HepG2 (cell line): ENCODE results near the gene ATAD2B. TPM values are rescaled to one million over a fixed set of nuclear protein-coding genes. Genes with fewer than 3 reads are reported as not detected.

Source experiments
- BHLHE40 ChIP-seq: IDR thresholded peaks from 2 replicates; pipeline ENCODE4 v1.6.1; 2011; ENCODE audit warnings: low read length, improper control_type of control experiment
- BRD4 ChIP-seq: sonication (generic); formaldehyde crosslinking; IDR thresholded peaks from 2 replicates; pipeline ENCODE4 v1.4.0; 2020; ENCODE audit warnings: missing genetic modification reagents
- DRAP1 ChIP-seq: IDR thresholded peaks from 2 replicates; pipeline ENCODE4 v1.6.1; 2016; ENCODE audit warnings: missing genetic modification reagents, missing compliant biosample characterization
- E2F2 ChIP-seq: sonication (generic); formaldehyde crosslinking; IDR thresholded peaks from 2 replicates; pipeline ENCODE4 v1.4.0; 2020; ENCODE audit warnings: missing genetic modification reagents, borderline replicate concordance
- ELF3 ChIP-seq: IDR thresholded peaks from 2 replicates; pipeline ENCODE4 v1.6.1; 2016; ENCODE audit warnings: missing genetic modification reagents, missing compliant biosample characterization
- HMG20B ChIP-seq: conservative IDR thresholded peaks from 2 replicates; pipeline ENCODE4 v1.6.1; 2016; ENCODE audit warnings: missing genetic modification reagents, missing compliant biosample characterization
- HOXA3 ChIP-seq: sonication (generic); formaldehyde crosslinking; IDR thresholded peaks from 2 replicates; pipeline ENCODE4 v1.5.0; 2020; ENCODE audit warnings: missing genetic modification reagents
- IKZF5 ChIP-seq: IDR thresholded peaks from 2 replicates; pipeline ENCODE4 v1.6.1; 2018; ENCODE audit warnings: missing genetic modification reagents, mild to moderate bottlenecking, missing compliant biosample characterization
- KLF13 ChIP-seq: sonication (generic); formaldehyde crosslinking; IDR thresholded peaks from 2 replicates; pipeline ENCODE4 v1.4.0; 2020; ENCODE audit warnings: mild to moderate bottlenecking, missing genetic modification reagents
- MED1 ChIP-seq: sonication (generic); formaldehyde crosslinking; IDR thresholded peaks from 2 replicates; pipeline ENCODE4 v1.4.0; 2020; ENCODE audit warnings: missing genetic modification reagents
- MTF2 ChIP-seq: sonication (generic); formaldehyde crosslinking; IDR thresholded peaks from 2 replicates; pipeline ENCODE4 v1.5.0; 2020; ENCODE audit warnings: missing genetic modification reagents, borderline replicate concordance
- NAIF1 ChIP-seq: sonication (generic); formaldehyde crosslinking; IDR thresholded peaks from 2 replicates; pipeline ENCODE4 v1.5.0; 2020; ENCODE audit warnings: mild to moderate bottlenecking, missing genetic modification reagents, borderline replicate concordance
- NFE2 ChIP-seq: sonication (generic); formaldehyde crosslinking; IDR thresholded peaks from 2 replicates; pipeline ENCODE4 v1.4.0; 2020; ENCODE audit warnings: missing genetic modification reagents
- RBM39 ChIP-seq: fragments of 200-400 bp; formaldehyde crosslinking; IDR thresholded peaks from one replicate; pipeline ENCODE4 v1.6.1; 2018; ENCODE audit warnings: antibody characterized with exemption, mild to moderate bottlenecking, low read depth, low read length; ENCODE audit not compliant: poor library complexity, severe bottlenecking
- SAP130 ChIP-seq: IDR thresholded peaks from 2 replicates; pipeline ENCODE4 v1.6.1; 2016; ENCODE audit warnings: low read depth
- SIN3A ChIP-seq: IDR thresholded peaks from 2 replicates; pipeline ENCODE4 v1.6.1; 2011; ENCODE audit warnings: low read depth, mild to moderate bottlenecking, control low read depth, low read length, borderline replicate concordance
- SIN3B ChIP-seq: fragments of 150-350 bp; IDR thresholded peaks from 2 replicates; pipeline ENCODE4 v1.6.1; 2014; ENCODE audit warnings: low read length
- SYNCRIP ChIP-seq: fragments of 200-400 bp; formaldehyde crosslinking; IDR thresholded peaks from 2 replicates; pipeline ENCODE4 v1.6.1; 2018; ENCODE audit warnings: mild to moderate bottlenecking, low read depth, low read length; ENCODE audit not compliant: insufficient read depth
- THAP8 ChIP-seq: sonication (generic); formaldehyde crosslinking; IDR thresholded peaks from 2 replicates; pipeline ENCODE4 v1.5.1; 2020; ENCODE audit warnings: missing genetic modification reagents, mild to moderate bottlenecking, borderline replicate concordance
- ZNF251 ChIP-seq: sonication (generic); formaldehyde crosslinking; IDR thresholded peaks from 2 replicates; pipeline ENCODE4 v1.9.0; 2021; ENCODE audit warnings: mild to moderate bottlenecking, missing genetic modification reagents
- ZNF256 ChIP-seq: sonication (generic); formaldehyde crosslinking; conservative IDR thresholded peaks from 2 replicates; pipeline ENCODE4 v1.4.0; 2020; ENCODE audit warnings: missing genetic modification reagents
- ZNF451 ChIP-seq: sonication (generic); formaldehyde crosslinking; IDR thresholded peaks from 2 replicates; pipeline ENCODE4 v1.5.0; 2020; ENCODE audit warnings: mild to moderate bottlenecking, missing genetic modification reagents
- ZNF484 ChIP-seq: sonication (generic); formaldehyde crosslinking; IDR thresholded peaks from 2 replicates; pipeline ENCODE4 v1.5.1; 2020; ENCODE audit warnings: mild to moderate bottlenecking, low read depth, missing genetic modification reagents, borderline replicate concordance
- ZNF746 ChIP-seq: sonication (generic); formaldehyde crosslinking; IDR thresholded peaks from 2 replicates; pipeline ENCODE4 v1.8.0; 2022; ENCODE audit warnings: mild to moderate bottlenecking, missing genetic modification reagents
- ZNF766 ChIP-seq: sonication (generic); formaldehyde crosslinking; IDR thresholded peaks from 2 replicates; pipeline ENCODE4 v1.5.0; 2020; ENCODE audit warnings: missing genetic modification reagents, borderline replicate concordance
- ZNF788 ChIP-seq: sonication (generic); formaldehyde crosslinking; IDR thresholded peaks from 2 replicates; pipeline ENCODE4 v1.5.0; 2020; ENCODE audit warnings: mild to moderate bottlenecking, missing genetic modification reagents, borderline replicate concordance
- ZNF790 ChIP-seq: sonication (generic); formaldehyde crosslinking; IDR thresholded peaks from 2 replicates; pipeline ENCODE4 v1.8.0; 2022; ENCODE audit warnings: missing genetic modification reagents, mild to moderate bottlenecking, borderline replicate concordance
- ZNF883 ChIP-seq: sonication (generic); formaldehyde crosslinking; IDR thresholded peaks from 2 replicates; pipeline ENCODE4 v1.5.1; 2020; ENCODE audit warnings: mild to moderate bottlenecking, missing genetic modification reagents; ENCODE audit errors: not compliant biosample characterization
- polyA plus RNA-seq, 8 experiments: library from polyadenylated mRNA; depleted of rRNA in 3 of 8; stranded (reverse) in 7 of 8; unstranded in 1 of 8; fragments of >200 nt; fragmentation: Illumina TruSeq in 4 of 8; extraction: Trizol in 4 of 8; gene quantifications; 2 replicates each; pipeline versions ENCODE4 v1.2.1 to v1.2.3, GENCODE V29; 2011 to 2016; ENCODE audit warnings: low read depth in 4 of 8, missing spikeins in 1 of 8, mixed read lengths in 1 of 8; ENCODE audit not compliant: insufficient read depth in 1 of 8
- total RNA-seq, 5 experiments: library from RNA; depleted of rRNA; stranded (reverse); fragments of >200 nt; fragmentation: Illumina TruSeq; extraction: Trizol; gene quantifications; 2 replicates each; pipeline ENCODE4 v1.2.3, GENCODE V29; 2016; ENCODE audit warnings: low read depth in 1 of 5

ATAD2B gene
- total and polyA plus RNA-seq, 2 of the 13 experiments (the other 11 are each of a cell fraction or from before 2014, with no cell fraction given) = 5.3 to 22.2 TPM

GRCh38 chr2:23939987-23940717 is 13.2 kb upstream of the ATAD2B start, which contains the start of gene UBXN2A (continued):
- TF ChIP-seq ZNF790 (CRISPR knock-in tag) (peak; percentile 69; the same call in 1 of the 2 replicates), ZNF256 (CRISPR knock-in tag) (no peak), ZNF451 (CRISPR knock-in tag) (peak; percentile 34; the same call in 1 of the 2 replicates), SIN3A (peak; percentile 61; the same call in 1 of the 2 replicates), SIN3B (peak; percentile 67; the same call in 1 of the 2 replicates), SAP130 (CRISPR knock-in tag) (peak; percentile 70), ZNF484 (CRISPR knock-in tag) (peak; percentile 32; the same call in 1 of the 2 replicates), ZNF746 (CRISPR knock-in tag) (no peak), MTF2 (peak; percentile 48; the same call in 1 of the 2 replicates), ZNF251 (CRISPR knock-in tag) (0 out of 2 replicates have a peak, but pooled peaks have one; percentile 63), NAIF1 (CRISPR knock-in tag) (no peak), HMG20B (CRISPR knock-in tag) (no peak), IKZF5 (CRISPR knock-in tag) (no peak; the same call in 1 of the 2 replicates), SYNCRIP (no peak), RBM39 (peak; percentile 34), BRD4 (peak; percentile 7; the same call in 1 of the 2 replicates), NFE2 (CRISPR knock-in tag) (no peak), DRAP1 (CRISPR knock-in tag) (peak; percentile 9; the same call in 1 of the 2 replicates), KLF13 (CRISPR knock-in tag) (no peak), ZNF883 (CRISPR knock-in tag) (peak; percentile 76), E2F2 (0 out of 2 replicates have a peak, but pooled peaks have one; percentile 12), ELF3 (CRISPR knock-in tag) (0 out of 2 replicates have a peak, but pooled peaks have one; percentile 13), ZNF766 (peak; percentile 56; the same call in 1 of the 2 replicates), MED1 (peak; percentile 54), ZNF788 (CRISPR knock-in tag) (peak; percentile 58; the same call in 1 of the 2 replicates), HOXA3 (CRISPR knock-in tag) (peak; percentile 72; the same call in 1 of the 2 replicates), BHLHE40 (peak; percentile 9; the same call in 1 of the 2 replicates), THAP8 (CRISPR knock-in tag) (0 out of 2 replicates have a peak, but pooled peaks have one; percentile 33)
